ENCODE results near the gene ZBTB45.
A peak's percentile ranks its signal among the peaks of the same experiment; 100 is the strongest.

The ZBTB45 gene

GRCh38 chr19:58538257-58539168 is 18.9 kb upstream of the ZBTB45 start:
- DNase-seq (ENCODE audit: low read depth), result no peak

- no peak for DNase-seq (ENCODE audit: low read depth)
These were observed 17.5 kb upstream of the ZBTB45 start for GRCh38 chr19:58536852-58537798.

GRCh38 chr19:58535857-58536256 is 16.2 kb upstream of the ZBTB45 start:
- DNase-seq (ENCODE audit: low read depth), result no peak

GRCh38 chr19:58531034-58531840 is 11.6 kb upstream of the ZBTB45 start:
- DNase-seq (ENCODE audit: low read depth), result no peak

GRCh38 chr19:58529405-58529804 is 9.8 kb upstream of the ZBTB45 start:
- no peak for DNase-seq (ENCODE audit: low read depth)

- no peak for DNase-seq (ENCODE audit: low read depth)
These were observed 3.1 kb upstream of the ZBTB45 start for GRCh38 chr19:58522709-58523108.

GRCh38 chr19:58521651-58522050 is 2.0 kb upstream of the ZBTB45 start:
- no peak for DNase-seq (ENCODE audit: low read depth)

GRCh38 chr19:58520257-58520599 is 618 bp upstream of the ZBTB45 start:
- no peak for DNase-seq (ENCODE audit: low read depth)

GRCh38 chr19:58519087-58519354 is 589 bp downstream of the ZBTB45 start:
- DNase-seq (ENCODE audit: low read depth), result no peak

GRCh38 chr19:58518256-58519086 is 1.1 kb downstream of the ZBTB45 start:
- DNase-seq (ENCODE audit: low read depth), result no peak

- DNase-seq (ENCODE audit: low read depth), result no peak
These were observed 2.4 kb downstream of the ZBTB45 start for GRCh38 chr19:58516964-58517833.

- no peak for DNase-seq (ENCODE audit: low read depth)
These were observed 3.3 kb downstream of the ZBTB45 start for GRCh38 chr19:58516246-58516836.

GRCh38 chr19:58515259-58515658 is 4.4 kb downstream of the ZBTB45 start:
- no peak for DNase-seq (ENCODE audit: low read depth)

- DNase-seq (ENCODE audit: low read depth), result no peak
These were observed 5.0 kb downstream of the ZBTB45 start for GRCh38 chr19:58514564-58515022.

- DNase-seq (ENCODE audit: low read depth), result peak; percentile 42
These were observed 5.7 kb downstream of the ZBTB45 start for GRCh38 chr19:58513694-58514563.

- DNase-seq (ENCODE audit: low read depth), result no peak
These were observed 6.4 kb downstream of the ZBTB45 start for GRCh38 chr19:58513213-58513693.

- no peak for DNase-seq (ENCODE audit: low read depth)
These were observed 8.0 kb downstream of the ZBTB45 start, which contains the start of gene SLC27A5 for GRCh38 chr19:58511353-58512208. Gene SLC27A5 (minus strand): TSS chr19:58511992. CDS start chr19:58511955, 37 bp downstream.
